Measurements from ENCODE around the gene ACVRL1. TPM values are rescaled to one million over a fixed set of nuclear protein-coding genes. Genes with fewer than 3 reads are reported as not detected.

The ACVRL1 gene
- total RNA-seq, 2 experiments from 2014 or later, result not detected

DNA sequence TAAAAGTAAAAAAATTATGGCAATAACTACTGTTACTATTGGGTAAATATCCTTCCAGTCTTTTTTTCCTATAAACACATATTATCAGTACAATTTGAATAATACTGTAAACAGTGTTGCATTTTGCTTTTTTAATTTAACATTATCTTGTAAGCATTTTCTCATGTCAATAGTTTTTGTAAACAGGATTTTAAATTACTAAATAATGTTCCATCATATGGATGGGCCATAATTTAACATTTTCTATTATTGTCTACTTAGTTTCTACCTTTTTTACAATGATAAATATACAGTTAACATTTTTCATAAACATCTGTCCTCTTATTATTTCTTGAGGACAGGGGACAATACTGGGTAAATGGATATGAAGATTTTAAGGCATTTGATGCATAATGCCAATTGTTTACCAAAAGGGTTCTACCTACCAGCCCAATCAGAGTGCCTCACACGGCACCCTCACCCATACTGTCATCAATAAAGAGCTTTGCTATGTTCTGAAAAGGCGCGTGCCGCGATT lies 43.4 kb downstream of the ACVRL1 start:
- DNase-seq, result no peak
- ChIA-PET POLR2A (interaction anchor here (0.6 to 1.9 kb wide), 7 partner anchors 24 to 1550 kb away, joined by 3 to 9 read pairs (median 4); partner anchors contain the start of genes ATG101, TAMALIN and TARBP2), CTCF (interaction anchor here (0.8 to 2.4 kb wide), 5 partner anchors 20 to 130 kb away, joined by 3 to 11 read pairs (median 4); no protein-coding TSS in a partner anchor)
- Mint-ChIP-seq H3K27me3 (no peaks in the 10 kb centered on the region), H3K9me3 (no peaks in the 10 kb centered on the region), H3K4me1 (ENCODE audit: low read depth) (peaks cover 45% of the 10 kb centered on the region), H3K36me3 (ENCODE audit: low read depth) (peaks cover 5% of the 10 kb centered on the region), H3K4me3 (peak overlapping the region; percentile 97), H3K27ac (peak overlapping the region; percentile 91)
- H3K4me1 ChIP-seq (ENCODE audit: insufficient read depth, low read length), result peaks cover 24% of the 10 kb centered on the region
- no peaks in the 10 kb centered on the region for H3K9me3 ChIP-seq (ENCODE audit: control insufficient read depth in 1 of 2, insufficient read depth in 1 of 2, low read length in 2 of 2)
- no peaks in the 10 kb centered on the region for H3K36me3 ChIP-seq (ENCODE audit: insufficient read depth, low read length)
- TF ChIP-seq, protein P1, sequence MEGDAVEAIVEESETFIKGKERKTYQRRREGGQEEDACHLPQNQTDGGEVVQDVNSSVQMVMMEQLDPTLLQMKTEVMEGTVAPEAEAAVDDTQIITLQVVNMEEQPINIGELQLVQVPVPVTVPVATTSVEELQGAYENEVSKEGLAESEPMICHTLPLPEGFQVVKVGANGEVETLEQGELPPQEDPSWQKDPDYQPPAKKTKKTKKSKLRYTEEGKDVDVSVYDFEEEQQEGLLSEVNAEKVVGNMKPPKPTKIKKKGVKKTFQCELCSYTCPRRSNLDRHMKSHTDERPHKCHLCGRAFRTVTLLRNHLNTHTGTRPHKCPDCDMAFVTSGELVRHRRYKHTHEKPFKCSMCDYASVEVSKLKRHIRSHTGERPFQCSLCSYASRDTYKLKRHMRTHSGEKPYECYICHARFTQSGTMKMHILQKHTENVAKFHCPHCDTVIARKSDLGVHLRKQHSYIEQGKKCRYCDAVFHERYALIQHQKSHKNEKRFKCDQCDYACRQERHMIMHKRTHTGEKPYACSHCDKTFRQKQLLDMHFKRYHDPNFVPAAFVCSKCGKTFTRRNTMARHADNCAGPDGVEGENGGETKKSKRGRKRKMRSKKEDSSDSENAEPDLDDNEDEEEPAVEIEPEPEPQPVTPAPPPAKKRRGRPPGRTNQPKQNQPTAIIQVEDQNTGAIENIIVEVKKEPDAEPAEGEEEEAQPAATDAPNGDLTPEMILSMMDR (IDR thresholded peaks at IDR 0.05), result no peak
- peak; percentile 42 for ATAC-seq (ENCODE audit: poor library complexity)
- H3K4me3 ChIP-seq (ENCODE audit: low read length), result peak overlapping the region; percentile 75
- peak overlapping the region in 1 of 2 donors; percentile 54 for H3K27ac ChIP-seq (ENCODE audit: low read depth in 1 of 2, low read length in 2 of 2)
- intact Hi-C loops (cut with DNase I, micrococcal nuclease), result loop anchor here in 1 of 2 experiments (1.0 to 5.0 kb wide), 5 partner anchors 56 to 1668 kb away; partner anchors contain the start of genes LIMA1, SCN8A and TAMALIN
- peaks cover 0 to 2% of the 10 kb centered on the region in 2 experiments for H3K27me3 ChIP-seq (ENCODE audit: control insufficient read depth in 1 of 2, insufficient read depth in 2 of 2, low read length in 2 of 2)

DNA sequence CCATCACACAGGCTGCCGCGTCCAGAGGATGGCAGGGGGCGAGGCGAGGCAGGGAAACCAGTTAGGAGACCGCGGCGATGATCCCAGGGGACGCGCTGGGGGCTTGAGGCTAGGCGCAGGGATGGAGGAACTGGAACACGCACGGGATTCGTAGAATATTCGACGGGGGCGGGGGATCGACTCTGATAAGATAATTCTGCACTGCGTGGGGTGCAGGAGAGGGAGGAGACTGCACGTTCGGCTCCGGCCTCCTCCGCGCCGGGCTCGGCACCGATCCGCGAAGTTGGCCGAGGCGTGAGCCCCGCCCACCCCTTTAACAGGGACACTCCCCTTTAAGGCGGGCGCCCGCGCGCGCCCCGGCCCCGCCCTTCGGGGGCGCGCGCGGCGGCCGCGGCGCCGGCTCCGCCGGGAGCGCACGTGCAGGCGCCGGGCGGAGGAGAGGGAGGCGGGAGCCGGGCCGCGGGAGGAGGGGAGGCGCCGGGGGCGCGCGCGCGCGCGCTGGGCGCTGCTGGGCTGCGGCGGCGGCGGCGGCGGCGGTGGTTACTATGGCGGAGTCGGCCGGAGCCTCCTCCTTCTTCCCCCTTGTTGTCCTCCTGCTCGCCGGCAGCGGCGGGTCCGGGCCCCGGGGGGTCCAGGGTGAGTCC lies 44.0 kb downstream of the ACVRL1 start, which contains the start of gene ACVR1B:
Gene ACVR1B, plus strand, starts transcription at position 501 of the 644 bp plus-strand sequence. Its CDS starts 45 bp downstream, at position 546.
- intact Hi-C loops (cut with DNase I, micrococcal nuclease), result loop anchor here in 1 of 2 experiments (1.0 to 5.0 kb wide), 5 partner anchors 55 to 1669 kb away; partner anchors contain the start of genes LIMA1, SCN8A and TAMALIN
- H3K27ac ChIP-seq (ENCODE audit: low read depth in 1 of 2, low read length in 2 of 2), result peak within 1 kb of the TSS in 1 of 2 donors; percentile 54
- ChIA-PET CTCF (interaction anchor here (0.8 to 2.4 kb wide), 4 partner anchors 20 to 130 kb away, joined by 3 to 11 read pairs (median 5); no protein-coding TSS in a partner anchor), POLR2A (interaction anchor here (0.9 to 1.9 kb wide), 7 partner anchors 11 to 130 kb away, joined by 3 to 9 read pairs (median 5); partner anchors contain the start of gene ATG101)
- no peaks in the 10 kb centered on the region for H3K9me3 ChIP-seq (ENCODE audit: control insufficient read depth in 1 of 2, insufficient read depth in 1 of 2, low read length in 2 of 2)
- Mint-ChIP-seq H3K9me3 (no peaks in the 10 kb centered on the region), H3K4me1 (ENCODE audit: low read depth) (peaks cover 51% of the 10 kb centered on the region), H3K27ac (peak within 1 kb of the TSS; percentile 91), H3K27me3 (no peaks in the 10 kb centered on the region), H3K36me3 (ENCODE audit: low read depth) (peaks cover 5% of the 10 kb centered on the region), H3K4me3 (peak within 1 kb of the TSS; percentile 97)
- peaks cover 0 to 2% of the 10 kb centered on the region in 2 experiments for H3K27me3 ChIP-seq (ENCODE audit: control insufficient read depth in 1 of 2, insufficient read depth in 2 of 2, low read length in 2 of 2)
- TF ChIP-seq, protein P1 (IDR thresholded peaks at IDR 0.05), result no peak
- ATAC-seq (ENCODE audit: poor library complexity), result peak; percentile 96
- H3K4me3 ChIP-seq (ENCODE audit: low read length), result peak within 1 kb of the TSS; percentile 75
- peaks cover 24% of the 10 kb centered on the region for H3K4me1 ChIP-seq (ENCODE audit: insufficient read depth, low read length)
- DNase-seq, result peak; percentile 84 to 96 (median 90)
- H3K36me3 ChIP-seq (ENCODE audit: insufficient read depth, low read length), result no peaks in the 10 kb centered on the region

Data from CD4-positive, alpha-beta T cell (primary cell).